ENCODE data around the gene INPP5A. TPM values are rescaled to one million over a fixed set of nuclear protein-coding genes. Genes with fewer than 3 reads are reported as not detected.
A peak's percentile ranks its signal among the peaks of the same experiment; 100 is the strongest.

Gene INPP5A
- total and polyA plus RNA-seq, 2 of the 13 experiments (the other 11 are each of a cell fraction or from before 2014, with no cell fraction given): 17.5 to 37.9 TPM

GRCh38 chr10:132518572-132519381, 18.8 kb upstream of the INPP5A start (continued):
- TF ChIP-seq, protein P1, sequence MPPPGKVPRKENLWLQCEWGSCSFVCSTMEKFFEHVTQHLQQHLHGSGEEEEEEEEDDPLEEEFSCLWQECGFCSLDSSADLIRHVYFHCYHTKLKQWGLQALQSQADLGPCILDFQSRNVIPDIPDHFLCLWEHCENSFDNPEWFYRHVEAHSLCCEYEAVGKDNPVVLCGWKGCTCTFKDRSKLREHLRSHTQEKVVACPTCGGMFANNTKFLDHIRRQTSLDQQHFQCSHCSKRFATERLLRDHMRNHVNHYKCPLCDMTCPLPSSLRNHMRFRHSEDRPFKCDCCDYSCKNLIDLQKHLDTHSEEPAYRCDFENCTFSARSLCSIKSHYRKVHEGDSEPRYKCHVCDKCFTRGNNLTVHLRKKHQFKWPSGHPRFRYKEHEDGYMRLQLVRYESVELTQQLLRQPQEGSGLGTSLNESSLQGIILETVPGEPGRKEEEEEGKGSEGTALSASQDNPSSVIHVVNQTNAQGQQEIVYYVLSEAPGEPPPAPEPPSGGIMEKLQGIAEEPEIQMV (CRISPR knock-in tag; IDR thresholded peaks at IDR 0.05; ENCODE audit: low read depth): no peak
- TF ChIP-seq SOX6 (IDR thresholded peaks at IDR 0.05) (no peak), SOX6 (CRISPR knock-in tag; IDR thresholded peaks at IDR 0.05) (peak; percentile 40), SRY (CRISPR knock-in tag; IDR thresholded peaks at IDR 0.05) (0 out of 2 replicates have a peak, but pooled peaks have one; percentile 36), ZNF749 (CRISPR knock-in tag; IDR thresholded peaks at IDR 0.05; ENCODE audit: borderline replicate concordance) (no peak), PITX1 (CRISPR knock-in tag; IDR thresholded peaks at IDR 0.05) (no peak), NR2C2 (CRISPR knock-in tag; IDR thresholded peaks at IDR 0.05; ENCODE audit: borderline replicate concordance) (no peak; the same call in 1 of the 2 replicates), FOXA3 (CRISPR knock-in tag; IDR thresholded peaks at IDR 0.05) (0 out of 2 replicates have a peak, but pooled peaks have one; percentile 16), SUZ12 (IDR thresholded peaks at IDR 0.05; ENCODE audit: low read depth, low read length) (no peak), SALL2 (CRISPR knock-in tag; IDR thresholded peaks at IDR 0.05) (peak; percentile 13; the same call in 1 of the 2 replicates), ZNF691 (CRISPR knock-in tag; IDR thresholded peaks at IDR 0.05; ENCODE audit: borderline replicate concordance, low read depth) (no peak), ZNF605 (CRISPR knock-in tag; IDR thresholded peaks at IDR 0.05) (peak; percentile 71; the same call in 1 of the 2 replicates), ZNF263 (CRISPR knock-in tag; IDR thresholded peaks at IDR 0.05) (peak; percentile 53; the same call in 1 of the 2 replicates), ZNF510 (CRISPR knock-in tag; IDR thresholded peaks at IDR 0.05; ENCODE audit: low read depth) (no peak), PHF5A (CRISPR knock-in tag; IDR thresholded peaks at IDR 0.05; ENCODE audit: low read depth, unreplicated experiment) (no peak), SMAD9 (CRISPR knock-in tag; IDR thresholded peaks at IDR 0.05) (no peak), ZFYVE20 (CRISPR knock-in tag; IDR thresholded peaks at IDR 0.05; ENCODE audit: borderline replicate concordance, low read depth) (no peak), CCDC6 (CRISPR knock-in tag; IDR thresholded peaks at IDR 0.05) (0 out of 2 replicates have a peak, but pooled peaks have one; percentile 42), CBFB (CRISPR knock-in tag; IDR thresholded peaks at IDR 0.05) (0 out of 2 replicates have a peak, but pooled peaks have one; percentile 18), FIP1L1 (IDR thresholded peaks at IDR 0.05; ENCODE audit: borderline replicate concordance, insufficient read depth, low read depth, low read length) (no peak), ZNF816 (CRISPR knock-in tag; IDR thresholded peaks at IDR 0.05; ENCODE audit: borderline replicate concordance) (no peak), REPIN1 (CRISPR knock-in tag; IDR thresholded peaks at IDR 0.05; ENCODE audit: borderline replicate concordance, low read depth) (no peak; the same call in 1 of the 2 replicates), ZNF556 (CRISPR knock-in tag; IDR thresholded peaks at IDR 0.05; ENCODE audit: borderline replicate concordance) (no peak)
- TF ChIP-seq, protein P2, sequence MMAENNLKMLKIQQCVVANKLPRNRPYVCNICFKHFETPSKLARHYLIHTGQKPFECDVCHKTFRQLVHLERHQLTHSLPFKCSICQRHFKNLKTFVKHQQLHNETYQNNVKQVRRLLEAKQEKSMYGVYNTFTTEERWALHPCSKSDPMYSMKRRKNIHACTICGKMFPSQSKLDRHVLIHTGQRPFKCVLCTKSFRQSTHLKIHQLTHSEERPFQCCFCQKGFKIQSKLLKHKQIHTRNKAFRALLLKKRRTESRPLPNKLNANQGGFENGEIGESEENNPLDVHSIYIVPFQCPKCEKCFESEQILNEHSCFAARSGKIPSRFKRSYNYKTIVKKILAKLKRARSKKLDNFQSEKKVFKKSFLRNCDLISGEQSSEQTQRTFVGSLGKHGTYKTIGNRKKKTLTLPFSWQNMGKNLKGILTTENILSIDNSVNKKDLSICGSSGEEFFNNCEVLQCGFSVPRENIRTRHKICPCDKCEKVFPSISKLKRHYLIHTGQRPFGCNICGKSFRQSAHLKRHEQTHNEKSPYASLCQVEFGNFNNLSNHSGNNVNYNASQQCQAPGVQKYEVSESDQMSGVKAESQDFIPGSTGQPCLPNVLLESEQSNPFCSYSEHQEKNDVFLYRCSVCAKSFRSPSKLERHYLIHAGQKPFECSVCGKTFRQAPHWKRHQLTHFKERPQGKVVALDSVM (CRISPR knock-in tag; IDR thresholded peaks at IDR 0.05): no peak; the same call in 1 of the 2 replicates

Data from HepG2 (cell line).